Sigmoid colon (tissue), 7 donors: ENCODE data around the gene SPATA13. TPM values are rescaled to one million over a fixed set of nuclear protein-coding genes. Genes with fewer than 3 reads are reported as not detected.

Source experiments
- DNase-seq: peaks from one replicate; pipeline ENCODE4 v3.0.0-alpha.2; 2019
- H3K27ac ChIP-seq, 4 donors: fragments of 200-600 bp; sonication (generic); one replicate each; pipeline ENCODE4 v1.5.1; 2016 to 2019; ENCODE audit warnings: mild to moderate bottlenecking in 1 of 4
- H3K27me3 ChIP-seq, 3 donors: fragments of 200-600 bp; sonication (generic); one replicate each; pipeline ENCODE4 v1.5.1; 2019; ENCODE audit warnings: mild to moderate bottlenecking in 1 of 3
- H3K36me3 ChIP-seq, 4 donors: fragments of 200-600 bp; sonication (generic); one replicate each; pipeline ENCODE4 v1.5.1; 2016 to 2019
- H3K4me1 ChIP-seq, 4 donors: fragments of 200-600 bp; sonication (generic); one replicate each; pipeline ENCODE4 v1.5.1; 2017 to 2019
- H3K4me3 ChIP-seq, 4 donors: fragments of 200-600 bp; sonication (generic); one replicate each; pipeline ENCODE4 v1.5.1; 2017 to 2019; ENCODE audit warnings: mild to moderate bottlenecking in 2 of 4, moderate library complexity in 1 of 4
- H3K9me3 ChIP-seq, 4 donors: fragments of 200-600 bp in 3 of 4; sonication (generic) in 3 of 4; one replicate each; pipeline versions ENCODE4 v1.5.1 to v1.6.1; 2013 to 2019
- EP300 ChIP-seq, 4 donors: sonication (generic); formaldehyde crosslinking; IDR thresholded peaks; one replicate each; pipeline ENCODE4 v1.6.1; 2017; ENCODE audit warnings: antibody characterized with exemption in 4 of 4
- POLR2A ChIP-seq, 2 donors: fragments of 450-650 bp; IDR thresholded peaks; one replicate each; pipeline ENCODE4 v1.6.1; 2016; ENCODE audit warnings: antibody characterized with exemption in 2 of 2, mild to moderate bottlenecking in 2 of 2, moderate library complexity in 2 of 2
- POLR2AphosphoS5 ChIP-seq, 4 donors: sonication (generic); formaldehyde crosslinking; IDR thresholded peaks; one replicate each; pipeline ENCODE4 v1.6.1; 2017; ENCODE audit warnings: antibody characterized with exemption in 4 of 4
- WGBS, 2 donors: extraction: QIAGEN DNeasy Blood & Tissue Kit; methylation state at CpG; one replicate each; pipeline ENCODE4 v1.1.7; 2013; 5-methylcytosine and 5-hydroxymethylcytosine counted together
- intact Hi-C: fragments of 100-400 bp; cut with DNase I; formaldehyde crosslinking; loops from one replicate; pipeline ENCODE4 v1.15.1; 2023
- polyA plus RNA-seq, 3 donors: library from polyadenylated mRNA; stranded (reverse); fragments of 200-250 nt; gene quantifications; one replicate each; pipeline ENCODE4 v1.2.3, GENCODE V29; 2013
- total RNA-seq, 4 donors: library from RNA; depleted of rRNA; stranded (reverse); fragments of >200 nt; gene quantifications; one replicate each; pipeline ENCODE4 v1.1.0, GENCODE V29; 2016
- TF ChIP-seq, protein P1 (sequence below), 4 experiments: fragments of 450-650 bp in 3 of 4; fragments of 200-600 bp in 1 of 4; IDR thresholded peaks; one replicate each; pipeline ENCODE4 v1.5.1; 2016 to 2019; ENCODE audit warnings: antibody characterized with exemption in 4 of 4, mild to moderate bottlenecking in 3 of 4, moderate library complexity in 2 of 4
- donor health status: healthy with polysubstance abuse.
- donor health status: Bipolar disorder and iron deficiency.
- donor health status: healthy.

SPATA13 gene
- total and polyA plus RNA-seq, 7 donors = 15.6 to 29.4 (median 18.1) TPM

DNA sequence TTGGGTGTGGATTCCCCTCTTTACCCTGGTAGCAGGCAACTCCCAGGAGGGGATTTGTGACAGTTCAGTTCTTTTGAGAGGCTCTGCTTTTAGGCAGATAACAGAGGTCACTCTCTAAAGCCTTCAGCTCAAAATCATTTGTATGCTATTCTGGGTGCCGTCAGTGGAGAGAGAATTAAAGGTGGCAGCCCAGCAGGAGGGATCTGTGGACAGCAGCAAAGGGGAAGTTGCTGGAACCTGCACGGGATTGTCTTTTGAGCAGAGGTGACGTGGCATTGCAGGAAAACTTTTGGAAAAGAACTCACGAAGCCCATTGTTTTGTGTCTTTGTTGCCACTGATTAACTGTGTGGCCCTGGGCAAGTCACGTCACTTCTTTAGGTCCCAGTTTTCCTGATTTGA is 86.5 kb downstream of the SPATA13 start:
- H3K9me3 ChIP-seq = no peaks in the 10 kb centered on the region
- H3K27ac ChIP-seq = no peak overlapping the region
- no peaks in the 10 kb centered on the region for H3K27me3 ChIP-seq
- intact Hi-C loops = no loop called here
- H3K4me1 ChIP-seq = no peaks in the 10 kb centered on the region
- no peak overlapping the region for H3K4me3 ChIP-seq
- WGBS, 2 donors = 37 to 82% methylated on average over 5 of the region's 5 CpGs
- DNase-seq = no peak
- TF ChIP-seq, protein P1, sequence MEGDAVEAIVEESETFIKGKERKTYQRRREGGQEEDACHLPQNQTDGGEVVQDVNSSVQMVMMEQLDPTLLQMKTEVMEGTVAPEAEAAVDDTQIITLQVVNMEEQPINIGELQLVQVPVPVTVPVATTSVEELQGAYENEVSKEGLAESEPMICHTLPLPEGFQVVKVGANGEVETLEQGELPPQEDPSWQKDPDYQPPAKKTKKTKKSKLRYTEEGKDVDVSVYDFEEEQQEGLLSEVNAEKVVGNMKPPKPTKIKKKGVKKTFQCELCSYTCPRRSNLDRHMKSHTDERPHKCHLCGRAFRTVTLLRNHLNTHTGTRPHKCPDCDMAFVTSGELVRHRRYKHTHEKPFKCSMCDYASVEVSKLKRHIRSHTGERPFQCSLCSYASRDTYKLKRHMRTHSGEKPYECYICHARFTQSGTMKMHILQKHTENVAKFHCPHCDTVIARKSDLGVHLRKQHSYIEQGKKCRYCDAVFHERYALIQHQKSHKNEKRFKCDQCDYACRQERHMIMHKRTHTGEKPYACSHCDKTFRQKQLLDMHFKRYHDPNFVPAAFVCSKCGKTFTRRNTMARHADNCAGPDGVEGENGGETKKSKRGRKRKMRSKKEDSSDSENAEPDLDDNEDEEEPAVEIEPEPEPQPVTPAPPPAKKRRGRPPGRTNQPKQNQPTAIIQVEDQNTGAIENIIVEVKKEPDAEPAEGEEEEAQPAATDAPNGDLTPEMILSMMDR (IDR thresholded peaks at IDR 0.05) = no peak
- TF ChIP-seq EP300 (IDR thresholded peaks at IDR 0.05) = no peak
- TF ChIP-seq POLR2AphosphoS5 (IDR thresholded peaks at IDR 0.05) = no peak
- TF ChIP-seq POLR2A (IDR thresholded peaks at IDR 0.05) = no peak
- H3K36me3 ChIP-seq = peaks cover 0 to 7% (median 3%) of the 10 kb centered on the region in 4 donors

DNA sequence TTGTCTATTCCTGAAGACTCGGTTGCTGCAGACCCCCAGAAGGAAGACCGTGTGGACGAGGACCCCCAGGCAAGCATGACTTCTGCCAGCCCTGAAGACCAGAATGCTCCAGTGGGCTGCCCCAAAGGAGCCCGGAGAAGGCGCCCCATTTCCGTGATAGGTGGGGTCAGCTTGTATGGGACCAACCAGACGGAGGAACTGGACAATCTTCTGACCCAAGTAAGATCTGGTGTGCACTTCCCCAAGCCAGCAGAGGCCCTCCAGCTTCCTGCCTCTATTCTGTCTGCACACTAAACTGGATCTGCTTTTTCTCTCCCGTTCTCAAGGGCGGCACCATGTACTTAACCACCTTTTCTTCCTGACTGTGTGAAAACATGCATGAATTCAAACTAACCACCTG is 89.1 kb downstream of the SPATA13 start:
- Histone ChIP-seq H3K27ac (no peak overlapping the region), H3K4me1 (no peaks in the 10 kb centered on the region), H3K9me3 (no peaks in the 10 kb centered on the region), H3K27me3 (no peaks in the 10 kb centered on the region), H3K36me3 (peaks cover 0 to 11% (median 4%) of the 10 kb centered on the region in 4 donors), H3K4me3 (no peak overlapping the region)
- TF ChIP-seq EP300 (IDR thresholded peaks at IDR 0.05) (no peak), POLR2AphosphoS5 (IDR thresholded peaks at IDR 0.05) (no peak), POLR2A (IDR thresholded peaks at IDR 0.05) (no peak)
- TF ChIP-seq, protein P1 (IDR thresholded peaks at IDR 0.05) = no peak
- WGBS, 2 donors = 94 to 95% methylated on average over 9 of the region's 9 CpGs
- peak; percentile 57 for DNase-seq
- intact Hi-C loops = no loop called here

DNA sequence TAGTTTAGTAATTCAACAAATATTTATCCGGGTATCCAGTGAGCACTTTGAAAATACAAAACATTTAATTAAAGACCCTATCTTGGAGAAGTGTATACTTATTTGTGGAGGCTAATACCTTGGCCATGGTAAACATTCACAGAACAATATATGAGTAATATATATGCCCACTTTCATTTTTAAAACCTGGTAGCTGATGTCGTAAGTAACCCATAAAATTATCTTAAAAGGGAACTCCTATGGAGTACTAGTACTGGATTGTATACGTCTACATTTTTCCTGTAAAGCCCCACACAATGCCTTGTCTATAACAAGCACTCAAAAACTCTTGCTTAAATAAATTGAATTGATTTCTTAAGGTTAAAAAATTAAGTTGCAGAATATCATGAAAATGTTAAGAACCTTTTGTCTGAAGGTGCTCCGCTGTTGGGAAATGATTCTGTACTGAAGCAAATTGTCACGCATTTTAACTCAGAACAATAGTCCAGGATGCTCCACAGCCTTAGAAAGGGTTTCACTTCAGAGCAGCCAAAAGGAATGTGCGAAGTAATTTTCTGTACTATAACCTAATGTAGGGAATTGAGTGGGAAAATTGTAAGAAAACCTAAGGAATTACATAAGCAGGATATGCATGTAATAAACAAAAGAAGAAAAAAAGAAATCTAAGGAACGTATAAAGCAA is 90.0 kb downstream of the SPATA13 start:
- TF ChIP-seq, protein P1 (IDR thresholded peaks at IDR 0.05) = no peak
- TF ChIP-seq POLR2A (IDR thresholded peaks at IDR 0.05) = no peak
- no peak for TF ChIP-seq EP300 (IDR thresholded peaks at IDR 0.05)
- TF ChIP-seq POLR2AphosphoS5 (IDR thresholded peaks at IDR 0.05) = no peak
- H3K27me3 ChIP-seq = no peaks in the 10 kb centered on the region
- H3K36me3 ChIP-seq = peaks cover 0 to 15% (median 4%) of the 10 kb centered on the region in 4 donors
- 66 to 78% methylated on average over 7 of the region's 7 CpGs for WGBS, 2 donors
- no peaks in the 10 kb centered on the region for H3K9me3 ChIP-seq
- no peak overlapping the region for H3K27ac ChIP-seq
- intact Hi-C loops = no loop called here
- H3K4me3 ChIP-seq = no peak overlapping the region
- no peaks in the 10 kb centered on the region for H3K4me1 ChIP-seq
- DNase-seq = no peak

DNA sequence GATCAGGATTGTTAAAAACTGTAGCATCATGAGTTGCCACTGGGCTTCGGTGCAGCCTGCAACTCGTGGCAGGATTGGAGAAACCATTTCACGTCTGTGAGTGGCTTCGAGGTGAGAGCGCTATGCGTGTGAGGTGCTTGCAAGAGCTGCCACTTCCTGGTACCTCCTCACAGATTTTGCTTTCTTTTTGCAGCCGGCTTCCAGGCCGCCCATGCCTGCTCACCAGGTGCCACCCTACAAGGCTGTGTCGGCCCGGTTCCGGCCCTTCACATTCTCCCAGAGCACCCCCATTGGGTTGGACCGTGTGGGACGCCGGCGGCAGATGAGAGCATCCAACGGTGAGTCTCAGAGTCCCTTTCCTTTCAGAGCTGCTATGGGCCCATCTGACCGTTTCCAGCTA is 91.0 kb downstream of the SPATA13 start:
- 77 to 88% methylated on average over 17 of the region's 17 CpGs for WGBS, 2 donors
- peak; percentile 52 for DNase-seq
- intact Hi-C loops = no loop called here
- Histone ChIP-seq H3K9me3 (no peaks in the 10 kb centered on the region), H3K36me3 (peaks cover 0 to 15% (median 4%) of the 10 kb centered on the region in 4 donors), H3K4me3 (no peak overlapping the region), H3K4me1 (no peaks in the 10 kb centered on the region), H3K27ac (no peak overlapping the region), H3K27me3 (no peaks in the 10 kb centered on the region)
- TF ChIP-seq POLR2AphosphoS5 (IDR thresholded peaks at IDR 0.05) (no peak), EP300 (IDR thresholded peaks at IDR 0.05) (no peak), POLR2A (IDR thresholded peaks at IDR 0.05) (no peak)
- TF ChIP-seq, protein P1 (IDR thresholded peaks at IDR 0.05) = no peak

DNA sequence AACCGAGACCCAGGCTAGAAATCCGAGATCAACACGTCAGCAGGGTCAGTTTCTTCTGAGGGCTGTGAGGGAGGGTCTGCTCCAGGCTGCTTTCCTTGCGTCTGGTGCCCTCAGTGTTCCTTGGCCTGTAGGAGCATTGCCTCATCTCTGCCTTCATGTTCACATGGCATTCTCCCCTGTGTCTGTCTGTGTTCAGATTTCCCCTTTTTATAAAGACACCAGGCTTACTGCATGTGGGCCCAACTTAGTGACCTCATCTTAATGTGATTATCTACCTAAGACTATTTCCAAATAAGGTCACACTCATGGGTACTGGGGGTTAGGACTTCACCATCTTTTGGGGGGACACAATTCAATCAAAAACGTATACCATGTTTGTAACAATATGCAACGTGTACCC is 91.6 kb downstream of the SPATA13 start:
- H3K27me3 ChIP-seq = no peaks in the 10 kb centered on the region
- H3K4me1 ChIP-seq = no peaks in the 10 kb centered on the region
- intact Hi-C loops = no loop called here
- no peak overlapping the region for H3K27ac ChIP-seq
- peaks cover 0 to 15% (median 4%) of the 10 kb centered on the region in 4 donors for H3K36me3 ChIP-seq
- no peak overlapping the region for H3K4me3 ChIP-seq
- H3K9me3 ChIP-seq = no peaks in the 10 kb centered on the region
- TF ChIP-seq POLR2AphosphoS5 (IDR thresholded peaks at IDR 0.05) (no peak), POLR2A (IDR thresholded peaks at IDR 0.05) (no peak), EP300 (IDR thresholded peaks at IDR 0.05) (no peak)
- TF ChIP-seq, protein P1 (IDR thresholded peaks at IDR 0.05) = no peak
- DNase-seq = no peak
- WGBS, 2 donors = 71 to 88% methylated on average over 6 of the region's 6 CpGs
